Cardiac fibroblast (primary cell): ENCODE results near the gene PBX3.

ENCODE experiments used
- DNase-seq, 2 donors: peaks; one replicate each; pipeline versions ENCODE4 v3.0.0 to v3.0.0-alpha.2; 2010; ENCODE audit warnings: low read depth in 2 of 2
- H3K4me3 ChIP-seq, 2 donors: replicated peaks in 1 of 2; 1 replicate in 1 of 2; 2 replicates in 1 of 2; pipeline ENCODE4 v1.5.1; 2011; ENCODE audit warnings: low read depth in 2 of 2, low read length in 2 of 2, mild to moderate bottlenecking in 2 of 2, moderate library complexity in 1 of 2
- TF ChIP-seq, protein P1 (sequence below): IDR thresholded peaks from one replicate; pipeline ENCODE4 v1.5.1; 2011; ENCODE audit warnings: low read depth, mild to moderate bottlenecking, low read length, inconsistent platforms

Gene PBX3

DNA sequence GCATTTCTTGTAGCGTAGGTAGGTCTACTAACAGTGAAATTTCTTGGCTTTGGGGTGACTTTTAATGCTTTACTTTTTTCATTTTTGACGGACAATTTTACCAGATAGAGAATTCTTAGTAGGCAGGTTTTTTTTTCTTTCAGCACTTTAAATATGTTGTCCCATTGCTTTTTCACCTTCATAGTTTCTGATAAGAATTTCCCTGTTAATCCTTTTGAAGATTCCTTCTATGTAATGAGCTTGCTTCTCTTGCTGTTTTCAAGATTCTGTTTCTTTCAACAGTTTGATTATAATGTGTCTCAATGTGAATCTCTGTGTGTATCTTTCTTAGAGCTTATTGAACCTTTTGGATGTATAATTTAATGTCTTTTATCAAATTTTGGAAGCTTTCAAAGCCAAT, 35.5 kb downstream of the PBX3 start:
- TF ChIP-seq, protein P1, sequence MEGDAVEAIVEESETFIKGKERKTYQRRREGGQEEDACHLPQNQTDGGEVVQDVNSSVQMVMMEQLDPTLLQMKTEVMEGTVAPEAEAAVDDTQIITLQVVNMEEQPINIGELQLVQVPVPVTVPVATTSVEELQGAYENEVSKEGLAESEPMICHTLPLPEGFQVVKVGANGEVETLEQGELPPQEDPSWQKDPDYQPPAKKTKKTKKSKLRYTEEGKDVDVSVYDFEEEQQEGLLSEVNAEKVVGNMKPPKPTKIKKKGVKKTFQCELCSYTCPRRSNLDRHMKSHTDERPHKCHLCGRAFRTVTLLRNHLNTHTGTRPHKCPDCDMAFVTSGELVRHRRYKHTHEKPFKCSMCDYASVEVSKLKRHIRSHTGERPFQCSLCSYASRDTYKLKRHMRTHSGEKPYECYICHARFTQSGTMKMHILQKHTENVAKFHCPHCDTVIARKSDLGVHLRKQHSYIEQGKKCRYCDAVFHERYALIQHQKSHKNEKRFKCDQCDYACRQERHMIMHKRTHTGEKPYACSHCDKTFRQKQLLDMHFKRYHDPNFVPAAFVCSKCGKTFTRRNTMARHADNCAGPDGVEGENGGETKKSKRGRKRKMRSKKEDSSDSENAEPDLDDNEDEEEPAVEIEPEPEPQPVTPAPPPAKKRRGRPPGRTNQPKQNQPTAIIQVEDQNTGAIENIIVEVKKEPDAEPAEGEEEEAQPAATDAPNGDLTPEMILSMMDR = no peak
- no peak overlapping the region for H3K4me3 ChIP-seq
- DNase-seq = no peak

GRCh38 chr9:125784286-125785049, 37.3 kb downstream of the PBX3 start:
- DNase-seq = peak; percentile 20 to 77
- no peak overlapping the region for H3K4me3 ChIP-seq
- TF ChIP-seq, protein P1 = no peak

DNA sequence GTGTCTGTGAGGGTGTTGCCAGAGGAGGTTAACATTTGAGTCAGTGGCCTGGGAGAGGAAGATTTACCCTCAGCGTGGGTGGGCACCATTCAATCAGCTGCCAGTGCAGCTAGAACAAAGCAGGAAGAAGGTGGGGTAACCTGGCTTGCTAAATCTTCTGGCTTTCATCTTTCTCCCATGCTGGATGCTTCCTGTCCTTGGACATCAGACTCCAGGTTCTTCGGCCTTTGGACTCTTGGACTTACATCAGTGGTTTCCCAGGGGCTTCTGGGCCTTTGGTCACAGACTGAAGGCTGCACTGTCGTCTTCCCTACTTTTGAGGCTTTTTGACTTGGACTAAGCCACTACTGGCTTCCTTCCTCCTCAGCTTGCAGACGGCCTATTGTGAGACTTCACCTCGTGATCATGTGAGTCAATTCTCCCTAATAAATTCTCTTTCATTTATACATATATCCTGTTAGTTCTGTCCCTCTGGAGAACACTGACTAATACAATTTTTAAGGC, 38.1 kb downstream of the PBX3 start:
- H3K4me3 ChIP-seq = no peak overlapping the region
- TF ChIP-seq, protein P1 = no peak
- DNase-seq = peak; percentile 10 to 85

- TF ChIP-seq, protein P1 = no peak
- no peak for DNase-seq
- no peak overlapping the region for H3K4me3 ChIP-seq
These were observed 40.5 kb downstream of the PBX3 start for GRCh38 chr9:125787715-125788114.

DNA sequence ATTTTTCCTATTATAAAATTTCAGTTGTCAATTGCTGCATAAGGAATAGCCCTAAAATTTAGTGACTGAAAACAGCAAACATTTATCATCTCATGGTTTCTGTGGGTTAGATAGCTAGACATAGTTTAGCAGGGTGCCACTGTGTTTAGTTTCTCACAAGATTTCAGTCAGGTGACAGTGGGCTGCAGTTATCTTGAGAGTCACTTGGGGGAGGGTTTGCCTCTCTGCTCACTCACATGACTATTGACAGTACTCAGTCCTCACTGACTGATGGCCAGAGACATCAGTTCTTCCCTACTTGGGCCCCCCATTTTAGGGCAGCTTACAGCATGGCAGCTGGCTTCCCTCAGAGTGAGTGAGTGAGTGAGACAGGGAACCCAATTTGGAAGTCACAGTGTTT, 42.0 kb downstream of the PBX3 start:
- TF ChIP-seq, protein P1 = no peak
- H3K4me3 ChIP-seq = no peak overlapping the region
- DNase-seq = no peak

DNA sequence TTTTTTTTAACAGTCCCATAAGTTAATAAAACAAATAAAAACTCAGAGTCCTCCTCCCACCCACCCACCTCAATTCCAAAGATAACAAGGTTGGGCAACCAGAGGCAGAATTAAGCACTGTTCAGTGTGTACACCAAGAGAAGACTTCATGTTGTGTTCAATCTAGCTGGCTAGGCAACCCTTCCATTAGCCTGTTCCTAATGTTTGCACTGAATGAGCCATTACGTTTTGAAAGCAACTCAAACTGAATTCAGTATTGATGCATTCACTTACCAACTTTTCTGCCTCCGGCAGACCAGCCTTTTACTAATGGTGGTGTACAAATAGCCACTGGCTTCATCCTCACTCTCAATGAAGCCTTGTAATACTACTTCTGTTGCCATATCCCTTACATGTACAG, 47.5 kb downstream of the PBX3 start:
- TF ChIP-seq, protein P1 = no peak
- H3K4me3 ChIP-seq = no peak overlapping the region
- DNase-seq = no peak
